Suppressor macrophage treated with lipopolysaccharide for 4 hours (primary cell): ENCODE measurements around the gene SLC27A1.
A peak's percentile ranks its signal among the peaks of the same experiment; 100 is the strongest.
"Not testable (repeated sequence)": the region's sequence is repeated elsewhere in the genome, so short reads cannot be mapped to it uniquely, and the experiment has no call there.

Experiments used
- DNase-seq: peaks from one replicate; pipeline ENCODE4 v3.0.0-alpha.2; 2020

The SLC27A1 gene

DNA sequence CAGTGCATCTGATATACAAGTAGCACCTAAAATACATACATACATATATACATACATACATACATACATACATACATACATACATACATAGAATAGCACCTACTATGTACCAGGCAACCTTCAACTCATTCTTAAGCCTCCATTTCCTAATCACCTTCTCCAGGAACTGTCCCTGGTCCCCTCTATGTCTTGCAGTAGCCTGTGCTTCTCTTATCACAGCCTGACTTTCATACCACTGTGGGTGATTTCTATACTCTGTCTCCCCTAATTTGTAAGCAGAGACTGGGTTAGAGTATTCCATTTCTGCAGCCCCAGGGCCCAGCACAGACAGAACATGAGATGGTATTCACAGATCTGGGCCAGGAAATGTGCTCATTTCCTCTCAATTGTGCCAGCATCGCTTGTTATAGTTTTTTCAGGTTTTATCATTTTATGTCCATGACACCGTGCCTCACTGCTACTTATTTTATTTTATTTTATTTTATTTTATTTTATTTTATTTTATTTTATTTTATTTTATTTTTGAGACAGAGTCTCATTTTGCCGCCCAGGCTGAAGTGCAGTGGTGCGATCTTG is 70.9 kb downstream of the SLC27A1 start:
- DNase-seq: no peak

DNA sequence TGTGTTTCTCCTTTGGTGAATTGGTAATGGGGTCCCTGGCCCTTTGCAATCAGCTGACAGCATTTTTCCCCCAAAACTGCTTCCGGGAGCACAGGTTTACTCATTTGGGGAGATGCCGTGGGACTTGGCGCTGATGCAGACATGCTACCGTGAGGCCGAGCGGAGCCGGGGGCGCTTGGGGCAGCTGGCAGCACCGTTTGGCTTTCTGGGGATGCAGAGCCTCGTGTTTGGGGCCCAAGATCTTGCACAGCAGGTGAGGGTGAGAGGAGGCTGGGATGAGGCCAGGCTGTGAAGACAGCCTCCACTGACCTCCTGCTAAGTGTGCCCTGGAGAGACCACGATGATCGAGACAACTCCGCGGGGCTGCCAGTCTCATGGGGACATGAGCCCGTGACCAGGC is 71.7 kb downstream of the SLC27A1 start:
- DNase-seq: no peak

DNA sequence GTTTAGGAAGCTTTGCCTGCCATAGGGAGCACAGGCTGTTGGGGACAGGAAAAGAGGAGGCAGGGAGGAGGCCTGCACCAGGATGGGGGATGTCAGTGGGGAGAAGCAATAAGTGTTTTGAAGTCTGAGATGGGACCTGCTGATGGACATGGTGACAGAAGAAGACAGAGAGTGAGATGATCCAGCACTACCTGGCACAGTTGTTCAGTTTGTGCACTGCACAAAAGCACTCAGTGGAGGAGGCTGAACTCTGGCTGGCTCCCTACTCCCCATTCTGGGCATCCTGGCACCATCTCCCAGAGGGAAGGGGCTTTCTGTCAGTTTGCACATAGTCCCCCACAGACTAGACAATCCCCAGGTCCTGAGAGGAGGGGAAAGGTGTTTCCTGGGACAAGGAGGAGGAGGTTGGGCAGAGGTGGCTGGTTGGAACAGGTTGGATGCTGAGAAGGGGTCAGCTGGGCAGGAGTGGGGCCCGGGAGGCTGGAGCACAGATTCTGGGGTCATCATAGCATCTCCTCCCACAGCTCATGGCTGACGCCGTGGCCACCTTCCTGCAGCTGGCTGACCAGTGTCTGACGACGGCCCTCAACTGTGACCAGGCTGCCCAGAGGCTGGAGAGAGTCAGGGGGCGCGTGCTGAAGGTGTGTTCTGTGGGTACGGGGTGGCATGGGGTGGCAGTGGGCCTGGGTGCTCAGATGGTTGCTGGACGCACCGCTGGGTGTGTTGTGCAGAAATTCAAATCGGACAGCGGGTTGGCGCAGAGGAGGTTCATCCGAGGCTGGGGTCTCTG is 72.7 kb downstream of the SLC27A1 start:
- DNase-seq: no peak

DNA sequence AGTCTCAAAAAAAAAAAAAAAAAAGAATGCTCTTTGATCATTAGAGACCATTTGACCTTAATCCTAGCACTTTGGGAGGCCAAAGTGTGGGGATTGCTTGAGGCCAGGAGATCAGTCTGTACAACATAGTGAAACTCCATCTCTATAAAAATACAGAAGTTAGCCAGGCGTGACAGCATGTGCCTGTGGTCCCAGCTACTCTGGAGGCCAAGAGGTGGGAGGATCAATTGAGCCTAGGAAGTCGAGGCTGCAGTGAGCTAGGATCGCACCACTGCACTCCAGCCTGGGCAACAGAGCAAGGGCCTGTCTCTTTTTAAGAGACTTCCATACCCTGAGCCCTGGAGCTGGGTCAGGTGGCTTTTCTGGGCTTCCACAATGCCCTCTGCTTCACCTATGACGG is 73.7 kb downstream of the SLC27A1 start:
- peak; percentile 58 for DNase-seq

DNA sequence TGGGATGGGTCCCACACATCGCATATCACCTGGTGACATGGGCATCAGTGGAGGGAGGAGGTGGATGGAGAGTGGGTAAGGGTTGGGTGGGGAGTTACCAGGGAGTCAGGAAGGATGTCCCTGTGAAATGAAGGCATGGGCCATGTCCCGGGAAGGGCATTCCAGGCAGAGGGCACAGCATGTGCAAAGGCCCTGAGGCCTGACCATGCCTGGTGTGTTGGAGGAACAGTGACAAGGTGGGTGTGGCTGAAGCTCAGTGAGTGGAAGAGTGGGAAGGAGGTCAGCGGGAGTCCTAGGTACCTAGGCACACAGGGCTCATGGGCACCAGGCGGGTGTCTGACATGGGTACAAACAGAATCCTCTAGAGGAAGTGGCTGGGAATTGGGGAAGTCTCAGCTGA is 74.1 kb downstream of the SLC27A1 start:
- no peak for DNase-seq

DNA sequence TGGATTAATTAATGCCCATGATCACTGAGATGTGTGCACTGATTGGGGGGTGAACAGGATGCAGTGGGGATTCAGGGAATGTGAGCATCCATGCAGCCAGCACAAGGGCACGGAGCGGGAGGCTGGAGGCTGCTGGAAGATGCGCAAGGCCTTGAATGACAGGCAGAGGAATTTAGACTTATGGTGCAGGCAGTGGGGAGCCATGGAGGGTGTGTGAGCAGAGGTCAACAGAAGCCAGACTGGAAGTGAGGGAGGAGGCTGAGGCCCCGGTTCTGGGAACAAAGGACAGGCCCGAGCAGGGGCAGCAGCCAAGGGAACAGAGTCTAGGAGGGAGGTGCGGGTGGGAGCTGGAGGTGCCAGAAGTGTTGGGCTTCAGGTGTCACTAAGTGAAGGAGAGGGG is 77.8 kb downstream of the SLC27A1 start:
- DNase-seq: no peak

DNA sequence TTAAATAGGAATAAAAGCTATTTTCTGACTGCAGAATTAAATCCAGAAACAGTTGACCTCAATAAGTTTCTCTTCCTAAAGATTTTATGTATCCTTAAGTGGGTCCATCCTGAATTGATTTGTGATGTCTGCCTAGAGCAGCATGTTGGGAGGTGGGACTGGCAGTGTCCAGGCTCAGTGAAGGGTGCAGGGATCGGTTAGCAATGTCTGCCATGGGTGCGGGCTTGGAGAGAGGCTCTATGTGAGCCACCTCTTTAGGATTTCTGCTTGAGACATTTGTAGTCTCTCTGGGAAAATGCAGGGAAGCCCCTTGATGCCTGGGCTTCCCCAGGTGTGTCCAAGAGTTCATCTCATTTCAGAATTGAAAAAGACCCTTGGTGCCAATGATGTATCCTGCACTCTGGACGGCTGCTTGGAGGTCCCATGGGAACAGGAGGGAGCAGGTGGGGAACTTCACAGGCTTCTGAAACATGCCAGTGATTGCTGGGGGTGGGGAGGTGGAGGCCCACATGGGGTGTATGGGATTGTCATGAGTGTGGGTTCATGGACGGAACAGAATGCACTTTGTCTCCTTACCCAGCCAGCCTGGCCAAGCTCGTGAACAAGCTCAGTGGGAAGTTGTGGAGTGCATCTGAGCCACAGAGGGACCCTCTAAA is 78.9 kb downstream of the SLC27A1 start:
- DNase-seq: no peak

DNA sequence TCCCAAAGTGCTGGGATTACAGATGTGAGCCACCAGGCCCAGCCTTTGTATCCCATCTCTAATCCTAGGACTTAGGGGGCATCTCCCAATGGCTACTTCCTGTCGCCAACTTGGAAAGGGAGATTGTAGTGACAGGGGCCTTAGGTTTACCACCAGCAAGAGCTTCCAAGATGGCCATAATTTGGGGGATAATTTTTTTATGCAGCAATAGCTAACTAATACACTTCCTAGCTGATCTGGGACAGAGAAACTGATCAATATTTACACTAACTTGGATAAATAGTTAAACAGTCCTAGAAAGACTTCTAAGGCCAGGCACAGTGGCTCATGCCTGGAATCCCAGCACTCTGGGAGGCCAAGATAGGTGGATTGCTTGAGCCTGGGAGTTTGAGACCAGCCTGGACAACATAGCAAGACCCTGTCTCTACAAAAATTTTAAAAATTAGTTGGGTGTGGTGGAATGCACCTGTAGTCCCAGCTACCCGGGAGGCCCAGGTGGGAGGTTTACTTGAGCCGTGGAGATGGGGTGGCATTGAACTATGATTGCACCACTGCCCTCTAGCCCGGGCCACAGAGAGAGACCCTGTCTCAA is 79.8 kb downstream of the SLC27A1 start:
- DNase-seq: no peak

DNA sequence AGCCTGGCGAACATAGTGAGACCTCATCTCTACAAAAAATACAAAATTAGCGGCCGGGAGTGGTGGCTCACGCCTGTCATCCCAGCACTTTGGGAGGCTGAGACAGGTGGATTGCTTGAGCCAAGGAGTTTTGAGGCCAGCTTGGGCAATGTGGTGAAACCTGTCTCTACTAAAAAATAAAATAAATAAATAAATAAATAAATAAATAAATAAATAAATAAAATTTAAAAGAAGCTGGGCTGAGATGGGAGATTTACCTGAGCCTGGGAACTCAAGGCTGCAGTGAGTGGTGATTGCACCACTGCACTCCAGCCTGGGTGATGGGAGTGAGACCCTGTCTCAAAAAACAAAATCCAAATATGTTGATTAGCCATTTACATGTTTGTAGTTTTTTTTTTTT is 82.4 kb downstream of the SLC27A1 start:
- DNase-seq: not testable (repeated sequence)

DNA sequence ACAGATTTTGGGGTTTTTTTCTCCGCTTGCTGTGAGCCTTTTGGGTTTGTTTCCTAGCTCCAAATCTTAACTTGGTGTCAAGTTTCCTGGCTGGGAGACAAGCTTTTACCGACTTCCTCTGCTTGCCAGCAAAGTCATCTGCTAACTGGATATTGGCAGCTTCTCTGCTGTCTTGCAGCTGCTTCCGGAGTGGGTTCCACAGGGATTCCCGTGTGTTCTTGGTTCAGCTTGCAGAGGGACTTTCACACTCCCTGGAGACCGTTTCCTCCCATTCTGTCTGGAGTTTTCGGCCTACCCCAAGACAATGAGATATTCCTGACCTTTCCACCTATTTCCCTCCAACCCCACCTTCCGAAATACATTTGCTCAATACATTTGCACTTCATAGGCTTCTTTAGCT is 82.9 kb downstream of the SLC27A1 start:
- peak; percentile 54 for DNase-seq

DNA sequence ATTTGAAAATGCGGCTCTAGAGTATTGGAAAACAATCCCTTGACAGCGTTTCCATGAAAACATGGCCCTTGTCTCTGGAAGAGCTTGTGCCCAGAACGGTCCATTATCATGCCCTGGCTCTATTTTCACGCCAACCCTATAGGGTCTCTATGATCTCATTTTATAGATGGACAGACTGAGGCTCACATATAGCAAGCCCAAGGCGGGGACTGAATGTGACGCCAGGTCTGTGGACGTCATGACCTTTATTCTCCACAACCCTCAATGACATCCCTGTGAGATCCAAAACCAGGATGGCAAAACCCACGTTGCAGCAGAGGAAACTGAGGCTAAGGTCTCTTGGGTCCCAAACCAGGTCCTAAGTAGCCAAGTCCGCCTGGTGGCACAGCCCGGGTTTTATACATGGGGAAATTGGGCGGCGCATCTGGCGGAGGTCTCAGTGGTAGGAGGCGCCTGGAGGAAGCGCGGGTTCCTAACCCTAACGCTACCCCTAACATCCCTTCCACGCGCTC is 84.7 kb downstream of the SLC27A1 start:
- no peak for DNase-seq

DNA sequence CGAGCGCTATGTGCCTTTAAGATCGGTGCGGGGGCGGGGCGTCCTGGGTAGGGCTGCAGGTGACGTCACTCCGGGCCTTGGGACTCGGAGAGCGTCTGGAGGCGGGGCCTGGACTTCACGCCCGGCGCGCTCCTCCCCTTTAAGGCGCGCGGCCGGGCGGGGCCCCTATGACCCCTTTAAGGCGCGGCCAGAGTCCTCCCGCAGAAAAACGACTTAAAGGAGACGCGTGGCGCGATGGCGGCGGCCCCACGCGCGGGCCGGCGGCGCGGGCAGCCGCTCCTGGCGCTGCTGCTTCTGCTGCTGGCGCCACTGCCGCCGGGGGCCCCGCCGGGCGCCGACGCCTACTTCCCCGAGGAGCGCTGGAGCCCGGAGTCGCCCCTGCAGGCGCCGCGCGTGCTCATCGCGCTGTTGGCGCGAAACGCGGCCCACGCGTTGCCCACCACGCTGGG is 85.2 kb downstream of the SLC27A1 start, which contains the start of gene COLGALT1:
Gene COLGALT1, plus strand, starts transcription at position 170 of the 449 bp plus-strand sequence. Its CDS starts 65 bp downstream, at position 235.
- DNase-seq: peak; percentile 100
